WERI-Rb-1 (cell line): Measurements from ENCODE around the gene ACTR1A.

Experiments
- DNase-seq: peaks from one replicate; pipeline ENCODE4 v3.0.0-alpha.2; 2020
- H3K27ac ChIP-seq: fragments of 250-450 bp; sonication (Bioruptor Pico); 2 replicates; pipeline ENCODE4 v1.5.1; 2020; ENCODE audit warnings: mild to moderate bottlenecking, moderate library complexity
- H3K27me3 ChIP-seq: fragments of 250-450 bp; sonication (Bioruptor Pico); 2 replicates; pipeline ENCODE4 v1.5.1; 2021; ENCODE audit warnings: mild to moderate bottlenecking, low read depth, moderate library complexity; ENCODE audit not compliant: insufficient read depth, severe bottlenecking
- H3K36me3 ChIP-seq: fragments of 250-450 bp; sonication (Bioruptor Pico); 2 replicates; pipeline ENCODE4 v1.5.1; 2020; ENCODE audit warnings: mild to moderate bottlenecking, moderate library complexity
- H3K4me3 ChIP-seq: 2 replicates; pipeline ENCODE4 v1.5.1; 2011; ENCODE audit warnings: low read depth, mild to moderate bottlenecking, control low read depth, low read length
- H3K9me3 ChIP-seq: fragments of 250-450 bp; sonication (Bioruptor Pico); 2 replicates; pipeline ENCODE4 v1.5.1; 2021; ENCODE audit warnings: mild to moderate bottlenecking, moderate library complexity; ENCODE audit not compliant: severe bottlenecking
- CTCF ChIP-seq: IDR thresholded peaks from 2 replicates; pipeline ENCODE4 v1.5.1; 2011; ENCODE audit warnings: low read depth, mild to moderate bottlenecking, control low read depth, inconsistent platforms, low read length

The ACTR1A gene

DNA sequence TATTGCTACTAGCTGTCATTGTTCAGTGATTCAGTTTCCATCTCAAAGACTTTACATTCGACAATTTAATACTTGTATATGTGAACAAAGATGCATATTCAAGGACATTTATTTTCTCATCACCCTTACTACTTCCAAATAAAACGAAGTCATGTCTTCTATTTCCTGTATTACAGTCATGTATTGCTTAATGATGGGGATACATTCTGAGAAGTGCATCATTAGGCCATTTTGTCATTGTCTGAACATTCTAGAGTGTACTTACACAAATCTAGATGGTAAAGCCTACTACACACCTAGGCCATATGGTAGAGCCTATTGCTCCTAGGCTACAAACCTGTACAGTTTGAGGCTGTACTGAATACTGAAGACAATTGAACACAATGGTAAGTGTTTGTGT, 57.7 kb downstream of the ACTR1A start:
- no peak overlapping the region for H3K27ac ChIP-seq
- no peaks in the 10 kb centered on the region for H3K36me3 ChIP-seq
- no peaks in the 10 kb centered on the region for H3K27me3 ChIP-seq
- DNase-seq = no peak
- H3K9me3 ChIP-seq = no peaks in the 10 kb centered on the region
- no peak for TF ChIP-seq CTCF
- no peak overlapping the region for H3K4me3 ChIP-seq

DNA sequence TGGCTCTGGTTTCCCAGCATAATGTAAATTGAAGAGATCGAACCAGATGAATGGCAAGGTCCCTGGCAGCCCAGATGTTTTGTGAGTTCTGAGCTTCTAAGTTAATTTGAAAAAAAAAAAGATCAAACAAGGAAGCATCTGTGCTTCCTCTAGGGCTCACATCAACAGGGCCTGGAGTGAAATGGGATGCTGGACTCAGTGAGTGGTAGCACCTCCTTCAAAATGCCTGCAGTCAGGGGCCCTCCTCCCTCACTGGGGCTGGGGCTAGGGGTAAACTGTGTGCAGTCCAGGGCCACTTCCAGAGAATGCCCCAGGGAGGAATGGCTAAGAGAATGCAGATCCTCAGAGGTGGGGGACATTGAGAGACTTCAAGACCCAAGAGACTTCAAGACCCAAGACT, 64.1 kb downstream of the ACTR1A start:
- no peak for DNase-seq
- H3K9me3 ChIP-seq = no peaks in the 10 kb centered on the region
- H3K4me3 ChIP-seq = no peak overlapping the region
- H3K36me3 ChIP-seq = no peaks in the 10 kb centered on the region
- no peak overlapping the region for H3K27ac ChIP-seq
- no peaks in the 10 kb centered on the region for H3K27me3 ChIP-seq
- no peak for TF ChIP-seq CTCF

DNA sequence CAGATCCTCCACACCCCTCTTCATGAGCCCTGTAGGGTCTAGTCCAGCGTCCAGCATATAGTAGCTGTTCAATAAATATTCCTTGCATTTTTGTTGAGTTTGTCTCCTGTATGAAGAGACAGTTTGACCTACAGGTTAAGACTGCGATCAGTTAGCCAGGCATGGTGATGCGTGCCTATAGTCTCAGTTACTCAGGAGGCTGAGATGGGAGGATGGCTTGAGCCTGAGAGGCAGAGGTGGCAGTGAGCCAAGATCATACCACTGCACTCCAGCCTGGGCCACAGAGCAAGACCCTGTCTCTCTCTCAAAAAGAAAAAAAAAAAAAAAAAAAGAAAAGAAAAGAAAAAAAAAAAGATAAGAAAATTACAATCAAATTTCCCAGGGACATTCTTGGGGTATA, 65.0 kb downstream of the ACTR1A start:
- no peaks in the 10 kb centered on the region for H3K27me3 ChIP-seq
- H3K9me3 ChIP-seq = no peaks in the 10 kb centered on the region
- TF ChIP-seq CTCF = no peak
- no peak overlapping the region for H3K4me3 ChIP-seq
- no peak for DNase-seq
- no peak overlapping the region for H3K27ac ChIP-seq
- no peaks in the 10 kb centered on the region for H3K36me3 ChIP-seq

- Histone ChIP-seq H3K27ac (no peak overlapping the region), H3K36me3 (peaks cover 2% of the 10 kb centered on the region; the same call in 1 of the 2 replicates), H3K9me3 (no peaks in the 10 kb centered on the region), H3K4me3 (no peak overlapping the region), H3K27me3 (no peaks in the 10 kb centered on the region)
- no peak for TF ChIP-seq CTCF
- DNase-seq = no peak
These were observed 66.2 kb downstream of the ACTR1A start for GRCh38 chr10:102436312-102436711.

GRCh38 chr10:102435529-102436233, 66.8 kb downstream of the ACTR1A start:
- DNase-seq = no peak
- no peaks in the 10 kb centered on the region for H3K27me3 ChIP-seq
- no peak overlapping the region for H3K4me3 ChIP-seq

More at GRCh38 chr10:102435529-102436233, 66.8 kb downstream of the ACTR1A start:
- TF ChIP-seq CTCF = no peak
- peaks cover 7% of the 10 kb centered on the region for H3K36me3 ChIP-seq
- H3K9me3 ChIP-seq = no peaks in the 10 kb centered on the region
- H3K27ac ChIP-seq = no peak overlapping the region
